Fibroblast of skin of scalp (primary cell): ENCODE measurements around the gene CDCA8.
A peak's percentile ranks its signal among the peaks of the same experiment; 100 is the strongest.
"Not testable (repeated sequence)": the region's sequence is repeated elsewhere in the genome, so short reads cannot be mapped to it uniquely, and the experiment has no call there.

ENCODE experiments used
- DNase-seq: peaks from one replicate; pipeline ENCODE4 v3.0.0-alpha.2; 2013

CDCA8 gene

DNA sequence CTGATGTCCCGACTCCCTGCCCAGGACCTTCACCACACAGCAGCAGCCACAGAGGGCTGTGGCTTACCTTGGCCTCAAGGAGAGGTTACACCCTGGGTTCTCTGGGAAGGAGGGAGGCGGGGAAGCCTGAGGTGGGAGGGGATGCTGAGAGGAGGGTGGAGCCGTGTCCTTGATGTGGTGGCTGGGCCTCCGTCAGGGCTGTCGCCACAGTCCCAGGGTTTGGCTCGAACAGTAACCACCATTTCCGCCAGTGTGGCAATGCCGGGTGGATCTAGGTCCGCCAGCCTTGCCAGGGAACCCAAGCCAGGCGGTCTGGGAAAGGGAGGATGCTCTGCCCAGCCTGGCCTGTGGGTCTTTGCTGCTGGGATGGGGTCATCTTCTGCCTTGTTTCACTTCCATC, 18.4 kb upstream of the CDCA8 start:
- DNase-seq, result no peak

GRCh38 chr1:37676281-37677142, 15.8 kb upstream of the CDCA8 start:
- no peak for DNase-seq

GRCh38 chr1:37677143-37677439, 15.2 kb upstream of the CDCA8 start:
- no peak for DNase-seq

GRCh38 chr1:37677808-37678207, 14.5 kb upstream of the CDCA8 start:
- no peak for DNase-seq

DNA sequence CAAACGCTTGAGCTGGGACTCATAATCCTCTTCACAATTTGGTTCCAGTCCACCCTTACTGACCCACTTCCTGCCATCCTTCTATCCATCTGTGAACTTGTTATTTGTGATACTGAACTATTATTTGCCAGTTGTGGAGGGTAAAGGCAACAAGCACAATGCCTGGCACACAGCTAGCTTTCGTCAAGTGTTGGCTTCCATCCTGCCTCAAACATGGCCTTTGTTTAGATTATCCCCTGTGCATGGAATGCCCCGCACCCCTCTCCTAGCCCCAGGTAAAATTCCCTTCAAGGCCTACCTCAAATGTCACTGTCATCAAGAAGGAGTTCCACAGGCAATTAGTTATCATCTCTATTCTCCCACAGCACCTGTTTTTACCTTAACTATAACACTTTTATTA, 11.4 kb upstream of the CDCA8 start:
- DNase-seq, result no peak

- DNase-seq, result peak; percentile 67
These were observed 9.9 kb upstream of the CDCA8 start for GRCh38 chr1:37682334-37682987.

DNA sequence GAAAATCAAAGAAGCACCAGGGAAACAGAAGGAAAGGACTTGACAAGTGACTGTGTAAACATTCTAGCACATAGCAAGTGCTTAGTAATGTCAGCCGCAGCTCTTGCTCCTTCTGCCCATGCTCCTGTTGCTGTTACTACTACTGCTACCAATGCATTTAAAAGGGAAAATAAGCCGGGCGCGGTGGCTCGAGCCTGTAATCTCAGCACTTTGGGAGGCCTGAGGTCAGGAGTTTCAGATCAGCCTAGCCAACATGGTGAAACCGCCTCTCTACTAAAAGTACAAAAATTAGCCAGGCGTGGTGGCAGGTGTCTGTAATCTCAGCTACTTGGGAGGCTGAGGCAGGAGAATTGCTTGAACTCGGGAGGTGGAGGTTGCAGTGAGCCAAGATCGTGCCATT, 8.1 kb upstream of the CDCA8 start:
- not testable (repeated sequence) for DNase-seq

DNA sequence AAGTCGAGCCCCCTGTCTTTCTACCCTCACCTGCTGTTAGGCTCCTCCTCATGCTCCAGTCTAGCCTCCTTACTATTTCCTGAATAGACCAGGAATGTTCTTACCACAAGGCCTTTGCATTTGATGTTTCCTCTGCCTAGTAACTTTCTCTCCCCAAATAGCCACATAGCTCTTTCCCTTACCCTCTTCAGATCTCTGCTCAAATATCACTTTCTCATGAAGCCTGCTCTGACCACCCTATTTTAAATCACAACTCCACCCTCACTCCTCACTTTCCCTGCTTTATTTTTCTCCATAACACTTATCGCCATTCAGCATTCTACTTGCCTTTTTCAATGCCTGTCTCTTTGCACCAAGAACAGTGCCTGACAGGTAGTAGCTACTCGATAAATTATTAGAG, 6.6 kb upstream of the CDCA8 start:
- DNase-seq, result no peak

- not testable (repeated sequence) for DNase-seq
These were observed 4.6 kb upstream of the CDCA8 start for GRCh38 chr1:37687764-37688163.

GRCh38 chr1:37688926-37689325, 3.4 kb upstream of the CDCA8 start:
- no peak for DNase-seq

DNA sequence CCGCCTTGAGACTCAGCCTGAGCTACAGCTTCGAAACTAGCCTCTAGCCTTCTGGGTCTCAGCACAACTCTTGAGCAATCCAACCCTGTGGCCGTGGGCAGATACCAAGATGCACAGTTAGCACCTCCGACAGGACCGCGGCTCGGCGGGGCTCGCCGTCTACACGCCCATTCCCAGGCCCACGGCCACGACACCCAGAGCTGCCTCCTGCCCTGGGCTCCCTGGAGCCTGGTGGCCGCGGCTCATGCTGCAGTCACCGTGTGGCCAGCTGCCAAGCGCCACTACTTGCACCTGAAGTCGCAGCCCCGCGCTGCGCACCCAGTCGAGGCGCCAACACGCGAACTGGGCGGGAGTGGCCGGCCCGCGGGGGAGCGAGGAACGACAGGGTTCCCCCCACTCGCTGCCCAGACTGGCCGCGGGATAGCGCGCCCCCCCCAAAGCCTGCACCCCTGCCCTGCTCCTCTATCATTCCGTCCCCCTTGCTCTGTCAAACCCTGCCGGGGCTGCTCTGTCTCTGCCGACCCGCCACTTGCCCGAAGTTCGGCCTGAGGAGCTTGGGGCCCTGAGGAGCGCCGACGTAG, 729 bp upstream of the CDCA8 start:
- peak; percentile 6 for DNase-seq

- no peak for DNase-seq
These were observed 489 bp downstream of the CDCA8 start for GRCh38 chr1:37692834-37693175.

- DNase-seq, result no peak
These were observed 4.8 kb downstream of the CDCA8 start for GRCh38 chr1:37697090-37697489.

DNA sequence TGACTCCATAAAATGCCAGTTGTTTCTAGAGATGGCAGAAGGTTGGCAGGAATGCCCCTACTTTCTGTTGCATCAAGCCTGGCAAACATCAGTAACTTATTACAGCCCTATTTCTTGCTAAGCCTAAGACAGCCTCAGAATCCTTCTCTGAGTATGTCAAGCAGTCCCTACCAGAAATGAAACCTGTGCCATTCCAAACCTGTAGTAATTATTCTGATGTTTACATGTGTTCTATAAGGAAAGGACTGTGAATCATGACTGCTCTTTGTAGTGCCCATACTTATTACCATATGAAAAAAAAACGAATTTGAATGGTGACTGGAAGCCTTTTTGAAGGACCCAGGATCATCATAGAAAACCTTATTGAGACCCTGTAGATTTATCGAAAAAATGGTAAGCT, 5.4 kb downstream of the CDCA8 start:
- DNase-seq, result no peak

DNA sequence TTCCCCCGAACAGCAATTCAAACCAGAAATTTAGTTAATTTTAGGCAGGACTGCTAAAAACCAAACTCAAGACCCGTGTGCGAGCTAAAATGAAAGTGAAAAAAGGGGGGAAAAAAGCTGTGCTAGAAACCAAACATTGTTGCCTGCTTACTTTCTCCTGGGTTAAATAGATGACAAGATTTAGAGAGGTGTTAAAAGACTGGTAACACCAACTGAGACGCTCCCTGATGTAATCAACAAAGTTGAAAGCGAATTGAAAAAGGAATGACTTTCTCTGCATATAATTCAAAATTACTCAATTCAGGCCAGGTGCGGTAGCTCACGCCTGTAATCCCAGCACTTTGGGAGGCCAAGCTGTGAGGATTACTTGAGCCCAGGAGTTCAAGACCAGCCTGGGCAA, 6.8 kb downstream of the CDCA8 start:
- DNase-seq, result no peak

GRCh38 chr1:37701051-37701450, 8.7 kb downstream of the CDCA8 start:
- no peak for DNase-seq

GRCh38 chr1:37703061-37703460, 10.7 kb downstream of the CDCA8 start:
- no peak for DNase-seq

- DNase-seq, result peak; percentile 55
These were observed 12.7 kb downstream of the CDCA8 start for GRCh38 chr1:37704966-37705365.

DNA sequence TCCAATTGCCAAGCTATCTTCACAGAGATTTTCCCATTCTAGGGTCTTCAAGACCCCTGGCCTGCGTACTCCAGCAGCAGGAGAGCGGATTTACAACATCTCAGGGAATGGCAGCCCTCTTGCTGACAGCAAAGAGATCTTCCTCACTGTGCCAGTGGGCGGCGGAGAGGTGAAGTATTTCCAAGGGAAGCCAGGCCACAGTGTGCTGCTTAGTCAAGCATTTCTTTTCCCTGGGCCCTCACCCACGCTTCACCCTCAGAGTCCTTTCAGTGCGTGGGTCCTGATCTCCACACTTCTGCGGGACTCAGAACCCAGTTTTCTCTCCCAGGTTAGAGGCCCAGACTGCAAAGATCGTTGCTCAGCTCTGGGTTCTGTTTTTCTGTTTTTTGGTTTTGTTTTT, 13.1 kb downstream of the CDCA8 start:
- no peak for DNase-seq

- no peak for DNase-seq
These were observed 16.2 kb downstream of the CDCA8 start for GRCh38 chr1:37708471-37708870.

DNA sequence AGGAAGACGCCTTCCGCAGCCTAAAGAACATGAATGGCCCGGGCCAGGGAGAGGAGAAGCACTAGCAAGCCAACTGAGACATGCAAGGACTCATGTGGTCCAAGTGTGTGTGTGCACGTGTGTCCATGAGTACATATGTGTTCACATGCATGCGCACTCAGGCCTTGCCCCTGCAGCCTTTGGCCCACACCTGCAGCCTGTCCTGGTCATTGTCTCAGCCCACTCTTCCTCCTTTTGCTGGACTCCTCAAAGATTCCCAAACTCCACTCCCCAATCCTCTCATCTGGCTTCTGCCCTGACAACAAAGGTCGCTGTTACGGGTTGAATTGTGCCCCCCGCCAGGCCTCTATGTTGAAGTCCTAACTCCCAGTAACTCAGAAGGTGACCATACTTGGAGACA, 21.9 kb downstream of the CDCA8 start:
- DNase-seq, result no peak

- DNase-seq, result no peak
These were observed 22.4 kb downstream of the CDCA8 start for GRCh38 chr1:37714689-37715088.

DNA sequence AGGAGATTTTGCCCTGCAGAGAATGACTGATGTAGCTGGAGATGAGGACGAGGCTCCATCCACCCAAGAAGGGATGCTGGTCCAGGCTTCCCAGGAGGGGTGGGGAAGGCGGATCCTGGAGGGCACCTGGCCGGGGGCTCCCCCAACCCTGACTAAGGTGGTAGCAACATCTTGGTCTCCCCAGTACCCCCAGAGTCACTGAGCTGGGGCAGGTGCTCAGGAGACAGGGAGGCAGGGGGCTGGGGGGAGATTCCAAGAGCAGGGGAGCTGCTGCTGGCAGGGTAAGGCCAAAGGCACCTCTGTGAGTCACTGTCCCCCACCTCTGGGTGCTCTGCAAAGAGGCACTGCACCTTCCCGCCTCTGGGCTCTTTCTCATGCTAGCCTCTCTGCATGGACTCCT, 24.0 kb downstream of the CDCA8 start:
- DNase-seq, result no peak

GRCh38 chr1:37717631-37718030, 25.3 kb downstream of the CDCA8 start:
- no peak for DNase-seq
